Measurements from ENCODE around the gene PTN.
"Not testable (repeated sequence)": the region's sequence is repeated elsewhere in the genome, so short reads cannot be mapped to it uniquely, and the experiment has no call there.

The PTN gene

DNA sequence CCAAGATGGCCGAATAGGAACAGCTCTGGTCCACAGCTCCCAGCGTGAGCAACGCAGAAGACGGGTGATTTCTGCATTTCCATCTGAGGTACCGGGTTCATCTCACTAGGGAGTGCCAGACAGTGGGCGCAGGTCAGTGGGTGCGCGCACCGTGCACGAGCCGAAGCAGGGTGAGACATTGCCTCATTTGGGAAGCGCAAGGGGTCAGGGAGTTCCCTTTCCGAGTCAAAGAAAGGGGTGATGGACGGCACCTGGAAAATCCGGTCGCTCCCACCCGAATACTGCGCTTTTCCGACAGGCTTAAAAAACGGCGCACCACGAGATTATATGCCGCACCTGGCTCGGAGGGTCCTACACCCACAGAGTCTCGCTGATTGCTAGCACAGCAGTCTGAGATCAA, 161.9 kb downstream of the PTN start:
- FAIRE-seq; DNase-seq (ENCODE audit: low spot score): not testable (repeated sequence)
